HepG2 (cell line): Measurements from ENCODE around the gene CENATAC. TPM values are rescaled to one million over a fixed set of nuclear protein-coding genes. Genes with fewer than 3 reads are reported as not detected.

ENCODE experiments used
- AKNA ChIP-seq: sonication (generic); formaldehyde crosslinking; IDR thresholded peaks from 2 replicates; pipeline ENCODE4 v1.4.0; 2020; ENCODE audit warnings: missing genetic modification reagents, borderline replicate concordance
- ARID2 ChIP-seq: sonication (generic); formaldehyde crosslinking; IDR thresholded peaks from 2 replicates; pipeline ENCODE4 v1.8.1; 2022; ENCODE audit warnings: mild to moderate bottlenecking, missing genetic modification reagents, borderline replicate concordance
- CENPT ChIP-seq: sonication (generic); formaldehyde crosslinking; IDR thresholded peaks from 2 replicates; pipeline ENCODE4 v1.8.0; 2022; ENCODE audit warnings: low read depth, mild to moderate bottlenecking, moderate library complexity, missing genetic modification reagents
- GABPB1 ChIP-seq: IDR thresholded peaks from 2 replicates; pipeline ENCODE4 v1.6.1; 2016; ENCODE audit warnings: mild to moderate bottlenecking, missing genetic modification reagents, moderate library complexity, missing compliant biosample characterization
- GZF1 ChIP-seq: sonication (generic); formaldehyde crosslinking; IDR thresholded peaks from 2 replicates; pipeline ENCODE4 v1.5.1; 2020; ENCODE audit warnings: mild to moderate bottlenecking, missing genetic modification reagents
- ISL2 ChIP-seq: sonication (generic); formaldehyde crosslinking; IDR thresholded peaks from 2 replicates; pipeline ENCODE4 v1.5.0; 2020; ENCODE audit warnings: missing genetic modification reagents
- KLF13 ChIP-seq: sonication (generic); formaldehyde crosslinking; IDR thresholded peaks from 2 replicates; pipeline ENCODE4 v1.4.0; 2020; ENCODE audit warnings: mild to moderate bottlenecking, missing genetic modification reagents
- NCOA1 ChIP-seq: sonication (generic); formaldehyde crosslinking; IDR thresholded peaks from 2 replicates; pipeline ENCODE4 v1.9.0; 2021; ENCODE audit warnings: missing genetic modification reagents
- NFIC ChIP-seq: IDR thresholded peaks from 2 replicates; pipeline ENCODE4 v1.6.1; 2012; ENCODE audit warnings: mild to moderate bottlenecking, low read length, inconsistent platforms
- RBFOX2 ChIP-seq: fragments of 200-400 bp; formaldehyde crosslinking; IDR thresholded peaks from 2 replicates; pipeline ENCODE4 v1.6.1; 2017; ENCODE audit warnings: low read depth, mild to moderate bottlenecking, low read length
- RBM22 ChIP-seq: fragments of 200-400 bp; formaldehyde crosslinking; optimal IDR thresholded peaks from 2 replicates; pipeline ENCODE3; 2017; ENCODE audit warnings: mild to moderate bottlenecking, low read length, moderate library complexity
- ZBTB25 ChIP-seq: IDR thresholded peaks from 2 replicates; pipeline ENCODE4 v1.6.1; 2018; ENCODE audit warnings: missing genetic modification reagents
- ZBTB33 ChIP-seq: sonication (generic); formaldehyde crosslinking; IDR thresholded peaks from 2 replicates; pipeline ENCODE4 v1.4.0; 2020; ENCODE audit warnings: missing genetic modification reagents
- ZBTB4 ChIP-seq: sonication (generic); formaldehyde crosslinking; IDR thresholded peaks from 2 replicates; pipeline ENCODE4 v1.4.0; 2020; ENCODE audit warnings: missing genetic modification reagents, mild to moderate bottlenecking, borderline replicate concordance
- ZNF12 ChIP-seq: sonication (generic); formaldehyde crosslinking; IDR thresholded peaks from 2 replicates; pipeline ENCODE4 v1.5.0; 2020; ENCODE audit warnings: missing genetic modification reagents
- ZNF251 ChIP-seq: sonication (generic); formaldehyde crosslinking; IDR thresholded peaks from 2 replicates; pipeline ENCODE4 v1.9.0; 2021; ENCODE audit warnings: mild to moderate bottlenecking, missing genetic modification reagents
- ZNF747 ChIP-seq: sonication (generic); formaldehyde crosslinking; IDR thresholded peaks from 2 replicates; pipeline ENCODE4 v1.8.1; 2023; ENCODE audit warnings: missing genetic modification reagents, mild to moderate bottlenecking, borderline replicate concordance
- polyA plus RNA-seq, 8 experiments: library from polyadenylated mRNA; depleted of rRNA in 3 of 8; stranded (reverse) in 7 of 8; unstranded in 1 of 8; fragments of >200 nt; fragmentation: Illumina TruSeq in 4 of 8; extraction: Trizol in 4 of 8; gene quantifications; 2 replicates each; pipeline versions ENCODE4 v1.2.1 to v1.2.3, GENCODE V29; 2011 to 2016; ENCODE audit warnings: low read depth in 4 of 8, missing spikeins in 1 of 8, mixed read lengths in 1 of 8; ENCODE audit not compliant: insufficient read depth in 1 of 8
- total RNA-seq, 5 experiments: library from RNA; depleted of rRNA; stranded (reverse); fragments of >200 nt; fragmentation: Illumina TruSeq; extraction: Trizol; gene quantifications; 2 replicates each; pipeline ENCODE4 v1.2.3, GENCODE V29; 2016; ENCODE audit warnings: low read depth in 1 of 5

Gene CENATAC
- total and polyA plus RNA-seq, 2 of the 13 experiments (the other 11 are each of a cell fraction or from before 2014, with no cell fraction given), result 21.7 to 25.0 TPM

- TF ChIP-seq ZBTB33 (CRISPR knock-in tag), result no peak
- peak; percentile 57; the same call in 1 of the 2 replicates for TF ChIP-seq ZBTB25 (CRISPR knock-in tag)
- no peak for TF ChIP-seq KLF13 (CRISPR knock-in tag)
- peak; percentile 93 for TF ChIP-seq GABPB1 (CRISPR knock-in tag)
- TF ChIP-seq AKNA (CRISPR knock-in tag), result no peak
- no peak for TF ChIP-seq ZNF251 (CRISPR knock-in tag)
- TF ChIP-seq NFIC, result no peak
- peak; percentile 51; the same call in 1 of the 2 replicates for TF ChIP-seq ZBTB4
- TF ChIP-seq ARID2 (CRISPR knock-in tag), result no peak
- no peak for TF ChIP-seq CENPT (CRISPR knock-in tag)
- no peak for TF ChIP-seq RBM22
- TF ChIP-seq NCOA1 (CRISPR knock-in tag), result peak; percentile 74
- no peak; the same call in 1 of the 2 replicates for TF ChIP-seq ZNF747 (CRISPR knock-in tag)
- peak; percentile 88 for TF ChIP-seq RBFOX2
- no peak for TF ChIP-seq ZNF12 (CRISPR knock-in tag)
- TF ChIP-seq ISL2, result no peak
- TF ChIP-seq GZF1 (CRISPR knock-in tag), result no peak
These were observed at the start of gene CENATAC (continued) for GRCh38 chr11:118997627-118998387.
